Glutamatergic neuron (in vitro differentiated cells): ENCODE data around the gene ADCY3. TPM values are rescaled to one million over a fixed set of nuclear protein-coding genes. Genes with fewer than 3 reads are reported as not detected.
"Not testable (repeated sequence)": the region's sequence is repeated elsewhere in the genome, so short reads cannot be mapped to it uniquely, and the experiment has no call there.

Experiments
- DNase-seq: peaks from one replicate; pipeline ENCODE4 v3.0.0; 2022
- H3K27ac Mint-ChIP-seq: one replicate; pipeline ENCODE4 v1.8.0; 2020; ENCODE audit warnings: mild to moderate bottlenecking, mixed read lengths, inconsistent platforms; ENCODE audit not compliant: unreplicated experiment
- H3K27me3 Mint-ChIP-seq: one replicate; pipeline ENCODE4 v1.8.0; 2020; ENCODE audit warnings: mild to moderate bottlenecking, moderate library complexity, mixed read lengths, inconsistent platforms; ENCODE audit not compliant: unreplicated experiment
- H3K36me3 Mint-ChIP-seq: one replicate; pipeline ENCODE4 v1.8.0; 2020; ENCODE audit warnings: mild to moderate bottlenecking, mixed read lengths, inconsistent platforms; ENCODE audit not compliant: unreplicated experiment
- H3K4me1 Mint-ChIP-seq: one replicate; pipeline ENCODE4 v1.8.0; 2020; ENCODE audit warnings: mild to moderate bottlenecking, low read depth, mixed read lengths, inconsistent platforms; ENCODE audit not compliant: unreplicated experiment
- H3K4me3 Mint-ChIP-seq: one replicate; pipeline ENCODE4 v1.8.0; 2020; ENCODE audit warnings: mild to moderate bottlenecking, mixed read lengths, inconsistent platforms; ENCODE audit not compliant: unreplicated experiment
- H3K9me3 Mint-ChIP-seq: one replicate; pipeline ENCODE4 v1.8.0; 2020; ENCODE audit warnings: mild to moderate bottlenecking, moderate library complexity, mixed read lengths, inconsistent platforms; ENCODE audit not compliant: unreplicated experiment
- CTCF ChIP-seq: fragments of 200-600 bp; sonication (generic); IDR thresholded peaks from one replicate; pipeline ENCODE4 v1.5.0; 2021; ENCODE audit not compliant: partially characterized antibody, unreplicated experiment
- total RNA-seq: library from RNA; stranded (reverse); fragmentation: NEBNext Ultra II Directional; extraction: Animal tissue kit (Norgen Biotek cat#: 25700); gene quantifications from one replicate; pipeline ENCODE4 v1.2.1, GENCODE V29; 2021; ENCODE audit not compliant: unreplicated experiment

The ADCY3 gene
- total RNA-seq, 1 donor from 2014 or later = 76.2 TPM

- H3K9me3 Mint-ChIP-seq = peaks cover 2% of the 10 kb centered on the region
- no peaks in the 10 kb centered on the region for H3K27me3 Mint-ChIP-seq
- no peak overlapping the region for H3K27ac Mint-ChIP-seq
- no peak for TF ChIP-seq CTCF
- no peak overlapping the region for H3K4me3 Mint-ChIP-seq
- H3K4me1 Mint-ChIP-seq = no peaks in the 10 kb centered on the region
- H3K36me3 Mint-ChIP-seq = no peaks in the 10 kb centered on the region
- DNase-seq = no peak
These were observed 105.5 kb downstream of the ADCY3 start for GRCh38 chr2:24814516-24814915.

GRCh38 chr2:24813691-24814137 is 106.3 kb downstream of the ADCY3 start:
- Mint-ChIP-seq H3K4me1 (no peaks in the 10 kb centered on the region), H3K9me3 (peaks cover 2% of the 10 kb centered on the region), H3K36me3 (no peaks in the 10 kb centered on the region), H3K27ac (no peak overlapping the region), H3K27me3 (no peaks in the 10 kb centered on the region), H3K4me3 (no peak overlapping the region)
- no peak for TF ChIP-seq CTCF
- DNase-seq = no peak

- no peak for TF ChIP-seq CTCF
- no peak overlapping the region for H3K4me3 Mint-ChIP-seq
- no peaks in the 10 kb centered on the region for H3K4me1 Mint-ChIP-seq
- H3K27me3 Mint-ChIP-seq = no peaks in the 10 kb centered on the region
- no peak overlapping the region for H3K27ac Mint-ChIP-seq
- H3K36me3 Mint-ChIP-seq = peaks cover 16% of the 10 kb centered on the region
- H3K9me3 Mint-ChIP-seq = peaks cover 6% of the 10 kb centered on the region
- no peak for DNase-seq
These were observed 110.6 kb downstream of the ADCY3 start for GRCh38 chr2:24809316-24810007.

GRCh38 chr2:24806661-24807036 is 113.4 kb downstream of the ADCY3 start:
- no peak for TF ChIP-seq CTCF
- no peak overlapping the region for H3K27ac Mint-ChIP-seq
- no peak overlapping the region for H3K4me3 Mint-ChIP-seq
- DNase-seq = no peak
- peaks cover 24% of the 10 kb centered on the region for H3K36me3 Mint-ChIP-seq
- H3K9me3 Mint-ChIP-seq = peaks cover 6% of the 10 kb centered on the region
- no peaks in the 10 kb centered on the region for H3K27me3 Mint-ChIP-seq
- H3K4me1 Mint-ChIP-seq = no peaks in the 10 kb centered on the region

- not testable (repeated sequence) for H3K4me3 Mint-ChIP-seq, H3K27me3 Mint-ChIP-seq, DNase-seq, H3K4me1 Mint-ChIP-seq, H3K27ac Mint-ChIP-seq, H3K9me3 Mint-ChIP-seq
- peaks cover 24% of the 10 kb centered on the region for H3K36me3 Mint-ChIP-seq
These were observed 114.0 kb downstream of the ADCY3 start for GRCh38 chr2:24805811-24806660.

GRCh38 chr2:24800487-24800886 is 119.5 kb downstream of the ADCY3 start:
- H3K27me3 Mint-ChIP-seq, H3K9me3 Mint-ChIP-seq, H3K4me1 Mint-ChIP-seq, H3K27ac Mint-ChIP-seq, DNase-seq, H3K4me3 Mint-ChIP-seq: not testable (repeated sequence)
- peaks cover 19% of the 10 kb centered on the region for H3K36me3 Mint-ChIP-seq
